GM12878 (cell line): ENCODE data around the gene TPRG1. TPM values are rescaled to one million over a fixed set of nuclear protein-coding genes. Genes with fewer than 3 reads are reported as not detected.
A peak's percentile ranks its signal among the peaks of the same experiment; 100 is the strongest.

Experiments used
- ATAC-seq: fragments of 200-7000 bp; cut with Tn5 transposase; 3 replicates; pipeline ENCODE4 v1.9.1; 2020; ENCODE audit warnings: mild to moderate bottlenecking, moderate library complexity
- BruUV-seq: library from RNA; stranded (reverse); fragments of 400-500 nt; replicated peaks from 2 replicates; lab custom pipeline; 2021; lab: Mats Ljungman, UMichigan
- CTCF ChIA-PET: fragments of 300-600 bp; sonication (Branson Sonifier 250); formaldehyde crosslinking; extraction: SDS; loops from one replicate; lab custom pipeline; 2021; ENCODE audit warnings: inconsistent platforms; lab: Yijun Ruan, JAX
- POLR2A ChIA-PET: fragments of 350-600 bp; formaldehyde crosslinking; extraction: SDS; loops from one replicate; lab custom pipeline; 2021; ENCODE audit warnings: inconsistent platforms; lab: Charles Lee
- RAD21 ChIA-PET: fragments of 300-600 bp; sonication (Branson Sonifier 250); formaldehyde crosslinking; loops from one replicate; lab custom pipeline; 2023; ENCODE audit warnings: antibody characterized with exemption; ENCODE audit not compliant: unreplicated experiment; lab: Charles Lee
- SMC1A ChIA-PET: fragments of 300-600 bp; sonication (Branson Sonifier 250); formaldehyde crosslinking; loops from one replicate; lab custom pipeline; 2023; ENCODE audit not compliant: unreplicated experiment, uncharacterized antibody; lab: Charles Lee
- DNase-seq: peaks from one replicate; pipeline ENCODE4 v3.0.0-alpha.2; 2011; ENCODE audit warnings: low read depth, low spot score
- FAIRE-seq: peaks from 3 replicates; lab custom pipeline; 2011; peaks lifted over from hg19 to GRCh38; lab: Jason Lieb, UNC
- H2AFZ ChIP-seq: 2 replicates; pipeline ENCODE4 v1.6.0; 2011; ENCODE audit warnings: low read depth, low read length, control low read depth; ENCODE audit not compliant: control insufficient read depth
- H3K27ac ChIP-seq: 2 replicates; pipeline ENCODE4 v1.5.1; 2011; ENCODE audit warnings: control low read depth; ENCODE audit not compliant: control insufficient read depth, insufficient read depth
- H3K27me3 ChIP-seq, 2 experiments: replicated peaks in 1 of 2; 2 replicates each; pipeline versions ENCODE4 v1.6.0 to v1.6.1; 2011; ENCODE audit warnings: low read length in 1 of 2; ENCODE audit not compliant: control insufficient read depth in 2 of 2, insufficient read depth in 2 of 2
- H3K36me3 ChIP-seq, 2 experiments: 2 replicates each; pipeline ENCODE4 v1.5.1; 2011; ENCODE audit warnings: low read length in 1 of 2; ENCODE audit not compliant: control insufficient read depth in 2 of 2, insufficient read depth in 2 of 2
- H3K4me1 ChIP-seq: 2 replicates; pipeline ENCODE4 v1.6.1; 2011; ENCODE audit warnings: mild to moderate bottlenecking, low read length, moderate library complexity, mixed read lengths; ENCODE audit not compliant: control insufficient read depth, insufficient read depth
- H3K4me2 ChIP-seq: 2 replicates; pipeline ENCODE4 v1.6.0; 2011; ENCODE audit warnings: control low read depth; ENCODE audit not compliant: control insufficient read depth, insufficient read depth
- H3K4me3 ChIP-seq: fragments of 200-600 bp; sonication (generic); 2 replicates; pipeline ENCODE4 v1.5.1; 2016
- H3K79me2 ChIP-seq: 2 replicates; pipeline ENCODE4 v1.6.0; 2011; ENCODE audit warnings: low read length; ENCODE audit not compliant: control insufficient read depth, insufficient read depth
- H3K9ac ChIP-seq: 2 replicates; pipeline ENCODE4 v1.8.0; 2011; ENCODE audit warnings: low read length, control low read depth, mixed read lengths; ENCODE audit not compliant: control insufficient read depth, insufficient read depth
- H3K9me3 ChIP-seq: replicated peaks from 3 replicates; pipeline ENCODE4 v1.5.1; 2011; ENCODE audit warnings: mild to moderate bottlenecking, low read length; ENCODE audit not compliant: control insufficient read depth, insufficient read depth
- H4K20me1 ChIP-seq: 2 replicates; pipeline ENCODE4 v1.6.0; 2011; ENCODE audit not compliant: control insufficient read depth, insufficient read depth
- ATF3 ChIP-seq: IDR thresholded peaks from 2 replicates; pipeline ENCODE4 v1.6.1; 2011; ENCODE audit warnings: low read depth, mild to moderate bottlenecking, low read length, moderate library complexity, borderline replicate concordance; ENCODE audit errors: extremely low read depth
- BMI1 ChIP-seq: fragments of 450-650 bp; IDR thresholded peaks from 2 replicates; pipeline ENCODE4 v1.6.1; 2016; ENCODE audit warnings: mild to moderate bottlenecking, moderate library complexity, borderline replicate concordance
- CBX3 ChIP-seq: fragments of 200-600 bp; sonication (generic); IDR thresholded peaks from 2 replicates; pipeline ENCODE4 v1.6.1; 2016; ENCODE audit warnings: low read depth, borderline replicate concordance
- CBX5 ChIP-seq: sonication (generic); IDR thresholded peaks from 2 replicates; pipeline ENCODE4 v1.6.1; 2016; ENCODE audit warnings: low read depth, moderate library complexity, mild to moderate bottlenecking, inconsistent platforms
- EED ChIP-seq: sonication (generic); IDR thresholded peaks from 2 replicates; pipeline ENCODE4 v1.6.1; 2016; ENCODE audit warnings: antibody characterized with exemption, low read depth
- EGR1 ChIP-seq, 2 experiments: IDR thresholded peaks; 1 replicate in 1 of 2; 2 replicates in 1 of 2; pipeline ENCODE4 v1.6.1; 2011 to 2012; ENCODE audit warnings: low read depth in 2 of 2, low read length in 2 of 2, borderline replicate concordance in 1 of 2, mild to moderate bottlenecking in 1 of 2, moderate library complexity in 1 of 2
- EZH2 ChIP-seq: IDR thresholded peaks from 2 replicates; pipeline ENCODE4 v1.6.1; 2012; ENCODE audit warnings: low read depth, mild to moderate bottlenecking, control low read depth, inconsistent platforms, low read length, borderline replicate concordance; ENCODE audit not compliant: control insufficient read depth
- FOXM1 ChIP-seq: IDR thresholded peaks from 2 replicates; pipeline ENCODE4 v1.6.1; 2012; ENCODE audit warnings: low read depth, mild to moderate bottlenecking, inconsistent platforms, low read length, moderate library complexity
- NBN ChIP-seq: fragments of 450-650 bp; IDR thresholded peaks from 2 replicates; pipeline ENCODE4 v1.6.1; 2016
- NFYB ChIP-seq: IDR thresholded peaks from 2 replicates; pipeline ENCODE4 v1.6.1; 2011; ENCODE audit warnings: low read depth, mild to moderate bottlenecking, low read length, improper control_type of control experiment, moderate library complexity; ENCODE audit not compliant: insufficient read depth
- NKRF ChIP-seq: fragments of 450-650 bp; conservative IDR thresholded peaks from 2 replicates; pipeline ENCODE4 v1.6.1; 2017; ENCODE audit warnings: mild to moderate bottlenecking, moderate library complexity
- PBX3 ChIP-seq: IDR thresholded peaks from 2 replicates; pipeline ENCODE4 v1.6.1; 2011; ENCODE audit warnings: mild to moderate bottlenecking, low read depth, low read length, moderate library complexity; ENCODE audit not compliant: insufficient replicate concordance
- SMAD5 ChIP-seq: IDR thresholded peaks from 2 replicates; pipeline ENCODE4 v1.6.1; 2016; ENCODE audit warnings: antibody characterized with exemption, low read depth
- SREBF1 ChIP-seq: IDR thresholded peaks from 2 replicates; pipeline ENCODE4 v1.6.1; 2012; ENCODE audit warnings: mild to moderate bottlenecking, low read length
- STAT1 ChIP-seq: fragments of 450-650 bp; conservative IDR thresholded peaks from 2 replicates; pipeline ENCODE4 v1.6.1; 2014; ENCODE audit warnings: antibody characterized with exemption, mild to moderate bottlenecking
- TCF12 ChIP-seq: IDR thresholded peaks from 2 replicates; pipeline ENCODE4 v1.6.1; 2011; ENCODE audit warnings: low read depth, mild to moderate bottlenecking, low read length
- TCF7 ChIP-seq: IDR thresholded peaks from 2 replicates; pipeline ENCODE4 v1.6.1; 2014; ENCODE audit warnings: antibody characterized with exemption, borderline replicate concordance
- ZBTB33 ChIP-seq: fragments of 450-650 bp; IDR thresholded peaks from 2 replicates; pipeline ENCODE4 v1.6.1; 2017; ENCODE audit warnings: mild to moderate bottlenecking
- ZNF622 ChIP-seq: fragments of 450-650 bp; IDR thresholded peaks from 2 replicates; pipeline ENCODE4 v1.6.1; 2017; ENCODE audit warnings: mild to moderate bottlenecking, inconsistent platforms
- WGBS: methylation state at CpG from one replicate; pipeline ENCODE4 v1.1.6; 2016; ENCODE audit warnings: low lambda C conversion rate; ENCODE audit not compliant: insufficient replicate concordance, insufficient coverage; ENCODE audit errors: missing lambda C conversion rate; 5-methylcytosine and 5-hydroxymethylcytosine counted together
- in situ Hi-C: fragments of 300-500 bp; cut with MboI; formaldehyde crosslinking; loops from 9 replicates; pipeline ENCODE4 v1.14.3; 2018; ENCODE audit warnings: mixed read lengths
- intact Hi-C: fragments of 100-400 bp; cut with micrococcal nuclease; formaldehyde crosslinking; loops from one replicate; pipeline ENCODE4 v1.14.2; 2022; ENCODE audit not compliant: unreplicated experiment
- polyA plus RNA-seq, 11 experiments: library from polyadenylated mRNA; depleted of rRNA in 4 of 11; unstranded in 6 of 11; stranded (reverse) in 5 of 11; fragments of >200 nt; fragmentation: Nextera tagmentation in 4 of 11; fragmentation: Illumina TruSeq in 1 of 11; extraction: Ambion mirVana in 4 of 11; extraction: Trizol in 1 of 11; gene quantifications; 1 replicate in 1 of 11; 2 replicates in 10 of 11; pipeline versions ENCODE4 v1.2.1 to v1.2.3, GENCODE V29; 2011 to 2016; ENCODE audit warnings: inconsistent platforms in 2 of 11, missing spikeins in 2 of 11, low read depth in 1 of 11
- total RNA-seq, 4 experiments: library from RNA; depleted of rRNA in 3 of 4; stranded (reverse); fragments of >200 nt in 3 of 4; fragmentation: Illumina TruSeq in 1 of 4; extraction: Trizol in 1 of 4; gene quantifications; 2 replicates each; pipeline versions ENCODE4 v1.2.1 to v1.2.3, GENCODE V29; 2013 to 2021

TPRG1 gene
- total and polyA plus RNA-seq, 10 of the 15 experiments (the other 5 are each of a cell fraction or from before 2014, with no cell fraction given): 0.26 to 30.7 (median 3.6) TPM

- TF ChIP-seq TCF7 (peak; percentile 60; the same call in 1 of the 2 replicates), BMI1 (no peak), FOXM1 (0 out of 2 replicates have a peak, but pooled peaks have one; percentile 18)
Observed at GRCh38 chr3:189236352-189236751, 64.6 kb downstream of the TPRG1 start (continued).

- H4K20me1 ChIP-seq: no peaks in the 10 kb centered on the region
- FAIRE-seq (no peak), ATAC-seq (no peak), DNase-seq (no peak)
- H2AFZ ChIP-seq: no peak overlapping the region
- intact Hi-C loops (loop anchor here (10.0 kb wide), 1 partner anchor 63 kb away; the partner anchor contains the start of gene TPRG1), in situ Hi-C loops (no loop called here)
- WGBS: 41% methylated on average over 4 of the region's 4 CpGs
- H3K79me2 ChIP-seq: no peaks in the 10 kb centered on the region
- H3K4me3 ChIP-seq: no peak overlapping the region
- no peak overlapping the region for H3K9ac ChIP-seq
- ChIA-PET CTCF (no interaction called here), RAD21 (no interaction called here), POLR2A (no interaction called here), SMC1A (no interaction called here)
- no peak overlapping the region for H3K4me2 ChIP-seq
- H3K4me1 ChIP-seq: no peaks in the 10 kb centered on the region
- no peaks in the 10 kb centered on the region; a peak in 2 of 4 replicates for H3K27me3 ChIP-seq
- H3K9me3 ChIP-seq: no peaks in the 10 kb centered on the region
- no TSS peak for BruUV-seq
- no peaks in the 10 kb centered on the region for H3K36me3 ChIP-seq
- H3K27ac ChIP-seq: no peak overlapping the region
- no peak for TF ChIP-seq ZBTB33
- no peak for TF ChIP-seq SREBF1
- TF ChIP-seq CBX5: no peak
- TF ChIP-seq EED: no peak
- no peak for TF ChIP-seq PBX3
- no peak for TF ChIP-seq EGR1 (IDR thresholded peaks at IDR 0.05; ENCODE audit: borderline replicate concordance in 1 of 2, low read depth in 2 of 2, low read length in 2 of 2)
- TF ChIP-seq EZH2: no peak
- no peak for TF ChIP-seq ZNF622
- TF ChIP-seq NFYB: no peak
- TF ChIP-seq STAT1: no peak
- TF ChIP-seq ATF3: no peak
- TF ChIP-seq SMAD5: no peak
- TF ChIP-seq CBX3: no peak
- TF ChIP-seq NKRF: no peak
- no peak for TF ChIP-seq NBN
- TF ChIP-seq TCF12: no peak
Observed at GRCh38 chr3:189237526-189237925, 65.8 kb downstream of the TPRG1 start.
